ENCODE measurements around the gene ITGB1.

The ITGB1 gene

GRCh38 chr10:32938554-32939061 lies 19.4 kb downstream of the ITGB1 start:
- no peak overlapping the region for H2AFZ ChIP-seq (ENCODE audit: low read length)
- H3K4me2 ChIP-seq (ENCODE audit: low read length): peak overlapping the region; percentile 35

GRCh38 chr10:32937911-32938424 lies 20.1 kb downstream of the ITGB1 start:
- Histone ChIP-seq H3K4me2 (ENCODE audit: low read length) (peak overlapping the region; percentile 35), H3K9me2 (ENCODE audit: low read depth, low read length) (no peaks in the 10 kb centered on the region), H3K4me1 (ENCODE audit: insufficient read depth, low read length, severe bottlenecking) (peaks cover 51% of the 10 kb centered on the region), H3K27ac (ENCODE audit: low read depth, low read length, poor library complexity, severe bottlenecking) (peak overlapping the region; percentile 35), H3F3A (ENCODE audit: insufficient read depth, low read length) (no peaks in the 10 kb centered on the region), H3K27me3 (ENCODE audit: insufficient read depth, low read length) (no peaks in the 10 kb centered on the region), H4K20me1 (ENCODE audit: insufficient read depth, low read length) (no peaks in the 10 kb centered on the region), H3K4me3 (ENCODE audit: low read depth, low read length, poor library complexity, severe bottlenecking) (peak overlapping the region; percentile 8), H3K9me3 (ENCODE audit: low read length) (no peaks in the 10 kb centered on the region), H3K79me2 (ENCODE audit: insufficient read depth, low read length) (peaks cover 65% of the 10 kb centered on the region), H3K9ac (ENCODE audit: low read length) (no peak overlapping the region; the same call in 1 of the 2 replicates), H3K36me3 (ENCODE audit: insufficient read depth, low read length) (peaks cover 7% of the 10 kb centered on the region; the same call in 1 of the 2 replicates), H2AFZ (ENCODE audit: low read length) (no peak overlapping the region)
- TF ChIP-seq EZH2 (IDR thresholded peaks at IDR 0.05; ENCODE audit: borderline replicate concordance, low read length): no peak
- no peak for TF ChIP-seq CTCF (IDR thresholded peaks at IDR 0.05; ENCODE audit: low read length)

More at GRCh38 chr10:32938554-32939061, 19.4 kb downstream of the ITGB1 start:
- no peaks in the 10 kb centered on the region for H3K27me3 ChIP-seq (ENCODE audit: insufficient read depth, low read length)
- H3K9me3 ChIP-seq (ENCODE audit: low read length): no peaks in the 10 kb centered on the region
- peaks cover 7% of the 10 kb centered on the region; the same call in 1 of the 2 replicates for H3K36me3 ChIP-seq (ENCODE audit: insufficient read depth, low read length)
- peak overlapping the region; percentile 35 for H3K27ac ChIP-seq (ENCODE audit: low read depth, low read length, poor library complexity, severe bottlenecking)
- no peak overlapping the region; the same call in 1 of the 2 replicates for H3K9ac ChIP-seq (ENCODE audit: low read length)
- H3F3A ChIP-seq (ENCODE audit: insufficient read depth, low read length): no peaks in the 10 kb centered on the region
- peaks cover 57% of the 10 kb centered on the region for H3K4me1 ChIP-seq (ENCODE audit: insufficient read depth, low read length, severe bottlenecking)
- peaks cover 72% of the 10 kb centered on the region for H3K79me2 ChIP-seq (ENCODE audit: insufficient read depth, low read length)
- H4K20me1 ChIP-seq (ENCODE audit: insufficient read depth, low read length): no peaks in the 10 kb centered on the region
- H3K9me2 ChIP-seq (ENCODE audit: low read depth, low read length): no peaks in the 10 kb centered on the region
- TF ChIP-seq CTCF (IDR thresholded peaks at IDR 0.05; ENCODE audit: low read length): no peak
- TF ChIP-seq EZH2 (IDR thresholded peaks at IDR 0.05; ENCODE audit: borderline replicate concordance, low read length): no peak
- H3K4me3 ChIP-seq (ENCODE audit: low read depth, low read length, poor library complexity, severe bottlenecking): peak overlapping the region; percentile 8

- no peak overlapping the region for H3K4me2 ChIP-seq (ENCODE audit: low read length)
- no peaks in the 10 kb centered on the region for H4K20me1 ChIP-seq (ENCODE audit: insufficient read depth, low read length)
- H3K36me3 ChIP-seq (ENCODE audit: insufficient read depth, low read length): peaks cover 36% of the 10 kb centered on the region
Measured at GRCh38 chr10:32932225-32932729, 25.8 kb downstream of the ITGB1 start.

More at GRCh38 chr10:32932225-32932729, 25.8 kb downstream of the ITGB1 start:
- H3K27me3 ChIP-seq (ENCODE audit: insufficient read depth, low read length): no peaks in the 10 kb centered on the region
- no peaks in the 10 kb centered on the region for H3K4me1 ChIP-seq (ENCODE audit: insufficient read depth, low read length, severe bottlenecking)
- H3K9me2 ChIP-seq (ENCODE audit: low read depth, low read length): no peaks in the 10 kb centered on the region
- no peaks in the 10 kb centered on the region for H3K9me3 ChIP-seq (ENCODE audit: low read length)
- H3K4me3 ChIP-seq (ENCODE audit: low read depth, low read length, poor library complexity, severe bottlenecking): no peak overlapping the region
- no peak overlapping the region for H3K9ac ChIP-seq (ENCODE audit: low read length)
- no peak overlapping the region for H3K27ac ChIP-seq (ENCODE audit: low read depth, low read length, poor library complexity, severe bottlenecking)
- no peak overlapping the region for H2AFZ ChIP-seq (ENCODE audit: low read length)
- TF ChIP-seq EZH2 (IDR thresholded peaks at IDR 0.05; ENCODE audit: borderline replicate concordance, low read length) (no peak), CTCF (IDR thresholded peaks at IDR 0.05; ENCODE audit: low read length) (no peak)
- H3F3A ChIP-seq (ENCODE audit: insufficient read depth, low read length): no peaks in the 10 kb centered on the region
- peaks cover 21% of the 10 kb centered on the region for H3K79me2 ChIP-seq (ENCODE audit: insufficient read depth, low read length)

Data from OCI-LY1 (cell line).